ENCODE measurements around the gene ATP8A2.
"Not testable (repeated sequence)": the region's sequence is repeated elsewhere in the genome, so short reads cannot be mapped to it uniquely, and the experiment has no call there.

ATP8A2 gene

DNA sequence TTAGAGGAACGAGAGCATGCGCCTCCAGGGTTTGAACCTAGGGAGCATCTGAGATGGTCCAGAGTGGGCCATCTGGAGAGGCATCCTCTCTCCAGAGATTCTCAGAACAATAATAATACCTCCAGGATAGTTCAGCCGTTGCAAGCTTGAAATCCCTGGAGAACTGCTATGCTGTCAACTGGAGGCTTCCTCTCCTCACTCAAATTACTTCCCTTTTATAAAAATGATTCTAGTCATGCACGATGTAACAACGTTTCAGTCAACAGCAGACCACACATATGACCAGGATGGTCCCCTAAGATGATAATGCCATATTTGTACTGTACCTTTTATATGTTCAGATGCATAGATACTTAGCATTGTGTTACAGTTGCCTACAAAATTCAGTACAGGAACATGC lies 571.3 kb downstream of the ATP8A2 start:
- TF ChIP-seq, protein P1, sequence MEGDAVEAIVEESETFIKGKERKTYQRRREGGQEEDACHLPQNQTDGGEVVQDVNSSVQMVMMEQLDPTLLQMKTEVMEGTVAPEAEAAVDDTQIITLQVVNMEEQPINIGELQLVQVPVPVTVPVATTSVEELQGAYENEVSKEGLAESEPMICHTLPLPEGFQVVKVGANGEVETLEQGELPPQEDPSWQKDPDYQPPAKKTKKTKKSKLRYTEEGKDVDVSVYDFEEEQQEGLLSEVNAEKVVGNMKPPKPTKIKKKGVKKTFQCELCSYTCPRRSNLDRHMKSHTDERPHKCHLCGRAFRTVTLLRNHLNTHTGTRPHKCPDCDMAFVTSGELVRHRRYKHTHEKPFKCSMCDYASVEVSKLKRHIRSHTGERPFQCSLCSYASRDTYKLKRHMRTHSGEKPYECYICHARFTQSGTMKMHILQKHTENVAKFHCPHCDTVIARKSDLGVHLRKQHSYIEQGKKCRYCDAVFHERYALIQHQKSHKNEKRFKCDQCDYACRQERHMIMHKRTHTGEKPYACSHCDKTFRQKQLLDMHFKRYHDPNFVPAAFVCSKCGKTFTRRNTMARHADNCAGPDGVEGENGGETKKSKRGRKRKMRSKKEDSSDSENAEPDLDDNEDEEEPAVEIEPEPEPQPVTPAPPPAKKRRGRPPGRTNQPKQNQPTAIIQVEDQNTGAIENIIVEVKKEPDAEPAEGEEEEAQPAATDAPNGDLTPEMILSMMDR (IDR thresholded peaks at IDR 0.05; ENCODE audit: extremely low read depth, missing control alignments), result no peak
- DNase-seq (ENCODE audit: low spot score), result no peak

DNA sequence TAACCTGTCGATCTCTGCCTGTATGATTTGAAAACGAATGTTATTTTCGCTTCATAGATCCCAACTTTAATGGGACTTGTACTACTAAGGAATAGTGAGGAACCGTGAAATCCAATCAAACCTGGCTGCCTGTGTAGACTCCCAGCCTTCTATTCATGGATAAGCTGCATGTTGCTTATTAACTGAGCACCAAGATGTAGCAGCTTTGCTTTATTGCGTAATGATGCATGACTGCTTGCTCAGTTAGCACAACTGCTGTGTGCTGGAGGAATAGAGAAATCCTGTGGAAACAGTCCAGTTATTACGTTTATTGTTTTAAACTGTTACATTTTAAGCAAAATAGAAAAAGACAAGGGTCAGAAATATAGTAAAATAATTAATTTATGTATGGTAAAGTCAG lies 571.9 kb downstream of the ATP8A2 start:
- TF ChIP-seq, protein P1 (IDR thresholded peaks at IDR 0.05; ENCODE audit: extremely low read depth, missing control alignments), result no peak
- no peak for DNase-seq (ENCODE audit: low spot score)

DNA sequence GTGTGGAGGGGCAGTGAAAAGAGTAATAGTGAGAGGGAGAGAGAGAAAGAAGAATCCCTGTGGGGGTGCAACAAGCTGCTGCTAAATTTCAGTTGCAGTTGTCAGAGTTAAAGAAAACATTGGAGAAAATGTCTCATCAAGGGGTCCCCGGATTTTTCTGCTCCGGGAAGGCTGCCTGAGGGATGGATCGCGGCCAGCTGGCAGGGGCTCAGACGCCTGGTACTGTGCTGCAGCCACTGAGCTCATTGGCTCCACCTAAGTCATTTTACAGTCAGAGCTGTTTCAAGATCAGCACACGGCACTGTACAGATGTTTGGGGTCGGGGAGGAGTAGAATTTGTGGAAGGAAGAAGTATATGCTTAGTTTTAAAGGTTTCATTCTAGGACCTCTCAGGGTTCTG lies 573.8 kb downstream of the ATP8A2 start:
- TF ChIP-seq, protein P1 (IDR thresholded peaks at IDR 0.05; ENCODE audit: extremely low read depth, missing control alignments), result no peak
- DNase-seq (ENCODE audit: low spot score), result no peak

DNA sequence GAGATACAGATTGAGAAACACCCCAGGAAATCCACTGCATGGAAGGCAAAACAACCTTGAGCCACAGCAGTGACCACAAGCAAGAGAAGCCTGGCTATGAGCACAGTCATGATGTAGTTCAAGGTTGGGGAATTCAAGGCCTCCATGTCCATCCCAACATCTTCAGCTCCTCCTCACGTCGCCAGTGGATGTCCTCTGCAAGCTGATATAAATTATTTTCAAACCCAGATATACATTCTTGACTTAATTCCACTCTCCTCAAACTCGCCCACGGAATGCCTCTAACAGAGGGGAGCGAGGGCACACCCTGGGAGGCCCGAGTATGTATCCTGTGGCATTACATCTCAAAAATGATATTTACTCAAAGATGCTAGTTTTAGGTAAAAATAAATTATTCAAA lies 574.5 kb downstream of the ATP8A2 start:
- DNase-seq (ENCODE audit: low spot score), result no peak
- TF ChIP-seq, protein P1 (IDR thresholded peaks at IDR 0.05; ENCODE audit: extremely low read depth, missing control alignments), result no peak

DNA sequence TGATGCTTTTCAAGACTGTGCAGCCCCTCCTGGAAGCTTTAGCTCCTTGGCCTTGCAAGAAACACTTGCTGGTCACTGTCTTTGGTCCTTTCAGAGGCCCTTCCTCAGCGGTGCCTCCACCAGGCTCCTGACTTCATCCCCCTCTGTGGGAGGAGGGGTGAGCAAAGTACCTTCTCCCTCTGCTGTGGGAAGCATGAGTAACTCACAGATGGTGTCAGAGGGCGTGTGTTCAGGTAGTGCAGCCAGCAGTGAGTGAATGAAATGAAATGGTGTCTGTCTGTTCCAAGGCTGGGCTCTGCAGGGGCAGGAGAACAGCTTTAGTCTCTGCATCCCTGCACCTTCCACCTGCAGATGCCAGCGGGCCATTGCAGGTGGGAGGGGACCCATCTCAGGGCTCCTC lies 577.1 kb downstream of the ATP8A2 start:
- DNase-seq (ENCODE audit: low spot score), result no peak
- TF ChIP-seq, protein P1 (IDR thresholded peaks at IDR 0.05; ENCODE audit: extremely low read depth, missing control alignments), result no peak

DNA sequence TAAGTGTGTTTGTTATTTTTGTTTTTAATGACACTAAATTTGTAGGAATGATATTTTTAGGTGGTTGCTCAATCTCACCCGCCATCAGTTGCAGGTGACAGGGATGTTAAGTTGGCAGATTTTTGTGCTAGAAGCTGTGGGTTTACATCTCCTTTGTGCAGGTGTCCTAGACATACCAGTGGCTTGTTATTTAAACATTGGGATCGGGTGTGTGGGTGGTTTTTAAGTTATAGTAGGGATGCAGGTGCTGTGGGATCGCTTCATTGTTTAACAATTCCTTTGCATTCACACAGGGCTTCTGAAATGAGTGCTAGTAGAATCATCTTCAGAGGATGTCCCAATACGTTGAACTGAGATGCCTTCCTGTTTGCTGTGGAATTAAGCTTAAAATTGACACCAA lies 580.1 kb downstream of the ATP8A2 start:
- TF ChIP-seq, protein P1 (IDR thresholded peaks at IDR 0.05; ENCODE audit: extremely low read depth, missing control alignments), result no peak
- DNase-seq (ENCODE audit: low spot score), result no peak

DNA sequence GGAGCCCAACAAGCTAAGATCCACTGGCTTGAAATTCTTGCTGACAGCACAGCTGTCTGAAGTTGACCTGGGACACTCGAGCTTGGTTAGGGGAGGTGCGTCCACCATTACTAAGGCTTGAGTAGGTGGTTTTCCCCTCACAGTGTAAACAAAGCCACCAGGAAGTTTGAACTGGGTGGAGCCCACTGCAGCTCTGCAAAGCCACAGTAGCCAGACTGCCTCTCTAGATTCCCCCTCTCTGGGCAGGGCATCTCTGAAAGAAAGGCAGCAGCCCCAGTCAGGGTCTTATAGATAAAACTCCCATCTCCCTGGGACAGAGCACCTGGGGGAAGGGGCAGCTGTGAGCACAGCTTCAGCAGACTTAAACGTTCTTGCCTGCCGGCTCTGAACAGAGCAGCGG lies 582.3 kb downstream of the ATP8A2 start:
- not testable (repeated sequence) for DNase-seq (ENCODE audit: low spot score)

DNA sequence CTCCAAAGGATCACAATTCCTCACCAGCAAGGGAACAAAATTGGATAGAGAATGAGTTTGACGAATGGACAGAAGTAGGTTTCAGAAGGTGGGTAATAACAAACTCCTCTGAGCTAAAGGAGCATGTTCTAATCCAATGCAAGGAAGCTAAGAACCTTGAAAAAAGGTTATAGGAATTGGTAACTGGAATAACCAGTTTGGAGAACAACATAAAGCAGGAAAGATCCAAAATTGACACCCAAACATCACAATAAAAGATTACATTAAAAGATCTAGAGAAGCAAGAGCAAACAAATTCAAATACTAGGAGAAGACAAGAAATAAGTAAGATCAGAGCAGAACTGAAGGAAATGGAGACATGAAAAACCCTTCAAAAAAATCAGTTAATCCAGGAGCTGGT lies 583.2 kb downstream of the ATP8A2 start:
- DNase-seq (ENCODE audit: low spot score), result not testable (repeated sequence)

DNA sequence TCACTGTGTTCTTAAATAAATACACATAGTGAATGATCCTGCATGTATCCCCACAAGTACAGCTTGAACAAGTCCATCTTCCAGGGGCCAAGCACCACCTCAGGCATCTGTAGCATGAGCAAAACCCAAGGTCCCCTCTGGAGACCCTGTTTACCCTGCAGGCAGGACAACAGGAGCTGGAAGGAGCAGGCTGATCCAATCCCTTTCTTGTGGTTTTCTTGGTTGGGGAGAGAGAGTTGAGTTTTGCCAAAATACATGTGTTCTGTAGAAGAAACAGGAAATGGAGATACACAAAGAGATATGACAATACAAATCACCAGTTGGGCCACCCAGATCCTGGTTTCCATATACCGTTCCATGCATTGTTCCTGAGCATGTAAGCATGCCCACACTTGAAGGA lies 587.2 kb downstream of the ATP8A2 start:
- DNase-seq (ENCODE audit: low spot score), result no peak
- TF ChIP-seq, protein P1 (IDR thresholded peaks at IDR 0.05; ENCODE audit: extremely low read depth, missing control alignments), result no peak
